GM19240 (cell line): Measurements from ENCODE around the gene RPL31.
"Not testable (repeated sequence)": the region's sequence is repeated elsewhere in the genome, so short reads cannot be mapped to it uniquely, and the experiment has no call there.

Experiments used
- DNase-seq: peaks from one replicate; pipeline ENCODE4 v3.0.0; 2011; ENCODE audit warnings: low spot score; ENCODE audit not compliant: insufficient read length

RPL31 gene

DNA sequence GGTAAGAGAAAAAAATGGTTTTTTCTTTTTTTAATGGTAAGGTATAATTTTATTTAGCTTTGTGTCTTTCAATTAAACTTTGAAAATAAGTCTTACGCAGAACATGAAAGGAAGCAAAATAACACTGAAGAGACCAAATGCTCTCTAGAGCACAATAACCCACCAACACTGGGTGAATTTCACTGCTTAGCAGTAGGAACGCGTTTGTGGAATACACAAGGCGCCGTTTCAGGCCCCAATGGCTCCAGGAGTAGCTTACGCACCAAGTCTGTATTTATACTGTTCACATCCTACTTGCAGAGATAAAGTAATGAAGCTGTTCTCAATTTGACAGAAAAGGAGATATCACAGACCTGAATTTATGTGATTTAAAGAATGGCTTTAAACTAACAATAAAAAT, 23.5 kb downstream of the RPL31 start:
- no peak for DNase-seq

DNA sequence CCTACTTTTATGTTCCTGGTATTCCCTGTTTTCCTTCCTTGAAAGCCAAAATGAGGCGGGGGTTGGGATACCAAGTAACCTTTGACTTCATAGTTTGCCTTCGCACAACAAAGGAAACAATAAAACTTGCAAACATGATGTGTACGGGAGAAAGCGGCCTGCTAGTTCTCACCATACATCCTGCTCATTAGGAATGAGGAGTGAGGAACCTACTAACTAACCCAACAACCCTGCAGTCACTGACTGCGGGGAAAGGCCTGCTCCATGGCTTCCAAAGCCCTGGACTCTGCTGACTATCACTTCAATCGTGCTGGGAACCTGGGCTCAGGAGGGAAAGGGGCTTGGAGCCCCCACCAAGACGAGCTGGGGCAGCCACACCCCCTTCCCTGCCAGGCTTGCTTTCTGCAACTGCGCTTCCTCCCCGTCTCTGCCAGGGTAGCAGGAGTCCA, 24.2 kb downstream of the RPL31 start:
- DNase-seq: no peak

DNA sequence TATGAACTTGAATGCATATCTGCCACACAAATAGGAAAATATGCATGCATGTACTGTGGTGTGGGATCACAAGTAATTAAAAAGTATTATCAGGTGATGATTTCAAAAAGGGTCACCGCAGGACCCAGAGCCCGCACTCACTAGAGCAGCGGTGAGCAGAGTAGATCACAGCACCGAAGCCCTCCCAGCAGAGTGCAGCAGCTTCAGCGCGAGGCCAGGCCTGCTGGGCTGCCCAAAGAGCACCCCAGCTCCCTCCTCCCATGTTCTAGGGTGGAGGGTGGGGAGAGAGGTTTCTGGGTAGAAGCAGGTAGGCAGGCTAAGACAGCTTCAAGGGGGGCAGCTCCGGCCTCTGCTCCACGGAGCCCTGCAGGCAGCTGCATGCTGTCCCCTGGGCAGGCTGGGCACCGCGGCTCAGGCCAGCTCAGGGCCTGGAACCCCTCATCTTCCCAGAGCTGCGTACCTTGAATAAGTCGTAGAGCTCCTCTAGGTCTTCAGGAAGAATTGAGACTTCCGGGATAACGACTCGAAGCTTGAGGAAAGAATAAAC, 24.9 kb downstream of the RPL31 start:
- no peak for DNase-seq

DNA sequence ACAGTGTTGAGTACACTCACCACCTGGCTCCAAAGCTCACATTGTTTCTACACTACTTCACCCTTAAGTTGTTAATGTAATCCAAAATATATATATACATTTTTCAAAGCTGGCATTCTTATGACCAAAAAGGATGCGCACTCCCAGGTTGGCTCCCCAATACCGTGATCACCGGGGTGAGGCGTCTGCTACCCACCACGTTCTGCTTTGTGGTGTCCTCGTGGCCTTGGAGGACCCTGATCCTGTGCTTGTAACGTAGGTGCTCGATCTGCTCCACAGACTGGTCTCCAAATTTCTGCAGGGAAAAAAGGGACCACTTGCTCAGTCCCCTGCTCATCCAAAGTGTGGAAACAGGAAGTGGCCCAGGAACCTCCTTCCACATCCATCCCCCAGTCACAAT, 25.8 kb downstream of the RPL31 start:
- DNase-seq: no peak

DNA sequence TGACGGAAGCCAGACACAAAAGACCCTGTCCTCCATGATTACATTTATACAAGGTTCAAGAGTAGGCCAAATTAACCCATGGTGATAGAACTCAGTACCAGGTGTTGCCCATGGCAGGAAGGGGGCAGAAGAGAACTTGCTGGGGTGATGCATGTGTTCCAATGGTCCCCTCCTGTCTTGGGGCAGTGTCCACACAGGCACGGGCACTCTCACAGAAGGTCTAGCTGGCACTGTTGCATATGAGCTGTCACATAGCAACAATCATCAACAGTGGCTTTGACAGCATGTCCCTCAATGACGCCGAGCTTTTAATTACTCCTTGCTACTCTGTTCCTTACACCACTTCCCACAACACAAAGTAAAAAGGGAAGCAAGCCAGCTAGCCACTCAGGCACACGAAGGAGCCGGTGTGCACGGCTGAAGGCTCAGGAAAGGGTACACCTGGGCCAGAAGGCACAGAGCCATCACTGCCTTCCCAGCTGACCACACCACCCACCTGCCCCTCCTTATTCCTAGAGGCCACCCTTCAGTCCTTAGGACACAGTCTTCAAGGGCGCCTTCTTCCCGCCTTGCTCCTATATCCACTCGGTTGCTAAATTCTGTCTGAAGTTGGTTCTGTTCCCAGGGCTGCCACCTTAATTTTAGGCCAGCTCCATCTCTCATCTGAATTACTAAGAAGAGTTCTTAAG, 28.9 kb downstream of the RPL31 start:
- DNase-seq: no peak

DNA sequence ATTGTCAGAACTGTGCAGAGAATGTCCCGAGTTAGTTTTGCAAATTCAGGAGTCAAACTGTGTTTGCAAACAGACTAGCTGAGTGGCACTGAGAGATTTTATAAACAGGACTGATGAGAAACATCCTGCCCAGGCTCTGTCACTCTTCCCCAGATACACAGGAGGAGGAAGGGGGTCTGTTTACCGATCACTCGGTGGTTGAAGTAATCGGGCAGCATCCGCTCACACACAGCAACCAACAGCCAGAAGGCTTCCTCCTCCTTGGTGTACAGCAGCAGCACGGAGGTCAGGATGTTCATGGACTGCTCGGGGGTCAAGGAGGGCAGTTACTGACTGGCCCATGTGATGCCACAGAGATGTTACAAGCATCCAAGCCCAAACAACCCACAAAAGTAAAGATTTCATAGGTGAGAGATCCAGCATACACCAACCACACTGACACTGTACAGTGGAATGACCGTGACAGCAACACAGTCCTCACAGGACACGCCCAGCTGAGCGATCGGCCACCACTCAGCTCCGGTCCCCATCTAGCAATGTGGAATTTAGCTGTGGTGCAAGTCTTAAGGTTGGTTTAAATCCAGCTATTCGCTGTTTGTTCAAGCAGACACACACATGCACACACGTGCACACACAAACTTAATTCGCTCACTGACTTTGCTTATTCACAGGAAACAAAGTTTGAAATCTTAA, 30.1 kb downstream of the RPL31 start:
- no peak for DNase-seq

DNA sequence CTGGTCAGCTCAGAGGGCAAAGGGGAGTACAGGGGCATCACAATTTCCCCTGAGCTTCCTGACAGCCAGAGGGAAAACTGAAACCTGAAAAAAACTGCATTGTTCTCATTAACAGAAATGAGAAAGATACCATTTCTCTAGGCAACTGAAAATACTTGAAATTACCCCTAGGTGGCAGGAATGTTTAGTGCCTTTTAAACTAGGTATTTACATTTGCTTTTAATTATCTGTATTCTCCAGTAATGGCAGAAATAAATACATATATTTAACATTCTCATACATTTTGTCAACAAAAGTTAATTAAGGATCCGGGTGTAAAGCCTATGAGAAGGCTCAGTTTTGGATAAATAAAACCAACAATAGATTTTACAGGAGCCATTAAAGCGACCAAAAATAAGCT, 34.5 kb downstream of the RPL31 start:
- DNase-seq: no peak

DNA sequence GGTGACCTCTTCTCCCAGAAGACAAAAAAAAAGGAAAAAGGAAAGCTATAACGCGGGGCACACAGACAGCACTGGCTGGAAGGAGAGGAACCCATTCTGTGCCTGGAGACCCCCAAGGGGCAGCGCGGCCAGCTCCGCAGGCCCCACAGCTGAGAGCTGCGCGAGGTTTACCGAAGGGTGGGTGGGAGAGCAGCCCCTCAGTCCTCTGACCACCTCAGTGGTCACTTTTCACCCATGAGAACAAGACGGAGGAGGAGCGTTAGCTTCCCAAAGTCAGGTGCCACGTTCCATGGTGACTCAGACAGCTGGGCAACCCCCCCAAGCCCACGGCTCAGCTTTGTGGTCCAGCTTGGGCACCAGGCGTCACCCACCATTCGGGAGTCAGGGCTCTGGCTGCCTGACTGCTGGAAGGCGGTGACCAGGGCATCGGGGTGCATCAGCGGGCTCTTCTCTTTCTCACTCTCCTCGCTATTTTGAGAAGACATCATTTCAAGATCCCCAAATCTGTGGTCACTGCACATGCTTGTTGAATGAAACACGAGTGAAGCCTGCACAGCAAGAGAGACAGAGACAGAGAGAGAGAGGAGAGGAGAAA, 35.2 kb downstream of the RPL31 start:
- no peak for DNase-seq

DNA sequence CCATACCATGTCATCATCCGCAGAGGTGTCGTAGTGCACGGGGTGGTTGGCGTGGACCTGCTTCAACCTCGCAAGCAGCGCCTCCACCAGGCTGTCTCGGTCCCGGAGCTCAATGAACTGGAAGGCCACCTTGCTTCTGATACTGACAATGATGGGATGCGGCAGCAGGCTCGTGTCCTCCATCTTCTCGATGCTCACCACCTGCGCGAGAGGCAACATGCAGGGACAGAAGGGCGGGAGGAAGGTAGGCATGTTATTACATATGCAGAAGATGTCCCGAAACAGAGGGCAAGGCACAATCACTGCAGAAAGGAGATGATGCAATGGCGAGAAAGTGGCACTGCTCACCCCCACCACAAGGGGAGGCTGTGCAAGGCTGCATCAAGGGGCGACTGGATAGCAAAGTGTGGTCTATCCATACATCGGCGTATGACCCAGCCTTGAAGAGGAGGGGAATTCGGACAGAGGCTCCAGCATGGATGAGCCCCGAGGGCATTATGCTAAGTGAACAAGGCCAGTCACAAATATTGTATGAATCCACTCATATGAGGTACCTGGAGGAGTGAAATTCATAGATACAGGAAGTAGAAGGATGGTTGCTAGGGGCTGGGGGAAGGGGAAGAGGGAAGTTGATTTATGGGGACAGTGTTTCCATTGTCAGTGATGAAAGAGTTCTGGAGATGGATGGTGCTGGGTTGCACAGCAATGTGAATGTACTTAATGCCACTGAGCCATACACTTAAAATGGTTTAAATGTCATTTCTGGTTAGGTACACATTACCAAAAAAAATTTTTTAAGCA, 36.6 kb downstream of the RPL31 start:
- DNase-seq: no peak

DNA sequence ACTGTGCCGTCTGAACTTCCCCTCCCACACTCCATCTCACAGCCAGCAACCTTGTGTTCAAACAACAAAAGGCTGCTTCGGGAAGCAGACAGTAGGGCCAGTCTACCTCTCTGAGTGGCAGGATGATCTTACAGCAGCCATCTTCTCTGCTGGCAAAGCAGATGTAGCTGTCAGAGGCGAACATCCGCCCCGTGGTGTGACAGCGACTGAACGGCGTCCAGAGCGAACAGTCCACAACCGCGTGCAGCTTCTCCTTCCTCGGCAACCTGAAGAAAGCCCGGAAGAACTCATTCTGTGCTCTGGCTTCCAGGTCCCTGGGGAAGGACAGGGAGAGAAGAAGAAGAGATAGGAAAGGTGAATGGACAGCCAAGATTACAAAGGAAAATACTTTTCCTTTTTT, 38.0 kb downstream of the RPL31 start:
- DNase-seq: no peak

DNA sequence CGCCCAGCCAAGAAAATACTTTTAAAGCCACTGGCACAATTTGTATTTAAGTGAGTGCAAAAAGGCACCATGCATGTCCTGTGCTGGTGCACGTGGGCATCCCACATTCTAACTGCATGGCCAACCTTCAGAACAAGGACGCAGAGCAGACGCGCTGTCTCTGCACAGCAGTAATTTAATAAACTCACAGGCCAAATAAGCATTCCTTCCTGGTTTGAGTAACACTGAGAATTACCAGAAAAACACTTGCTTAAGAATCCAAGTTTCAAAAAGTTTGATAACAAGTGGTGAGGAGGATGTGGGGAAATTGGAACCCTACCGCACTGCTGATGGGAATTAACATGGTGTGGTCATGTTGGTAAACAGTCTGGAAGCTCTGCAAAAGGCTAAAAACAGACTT, 38.7 kb downstream of the RPL31 start:
- no peak for DNase-seq

DNA sequence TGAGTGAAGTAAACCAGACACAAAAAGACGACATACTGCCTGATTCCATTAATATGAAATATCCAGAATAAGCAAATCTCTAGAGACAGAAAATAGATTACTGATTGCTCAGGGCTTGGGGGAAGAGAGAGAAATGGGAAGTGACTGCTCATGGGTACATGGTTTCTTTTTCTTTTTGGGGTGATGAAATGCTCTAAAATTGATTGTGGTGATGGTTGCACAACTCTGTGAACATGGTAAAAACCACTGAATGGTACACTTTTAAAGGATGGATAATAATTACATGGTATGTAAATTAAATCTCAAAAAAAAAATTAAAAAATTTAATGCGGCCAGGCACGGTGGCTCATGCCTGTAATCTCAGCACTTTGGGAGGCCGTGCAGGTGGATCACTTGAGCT, 39.3 kb downstream of the RPL31 start:
- no peak for DNase-seq

DNA sequence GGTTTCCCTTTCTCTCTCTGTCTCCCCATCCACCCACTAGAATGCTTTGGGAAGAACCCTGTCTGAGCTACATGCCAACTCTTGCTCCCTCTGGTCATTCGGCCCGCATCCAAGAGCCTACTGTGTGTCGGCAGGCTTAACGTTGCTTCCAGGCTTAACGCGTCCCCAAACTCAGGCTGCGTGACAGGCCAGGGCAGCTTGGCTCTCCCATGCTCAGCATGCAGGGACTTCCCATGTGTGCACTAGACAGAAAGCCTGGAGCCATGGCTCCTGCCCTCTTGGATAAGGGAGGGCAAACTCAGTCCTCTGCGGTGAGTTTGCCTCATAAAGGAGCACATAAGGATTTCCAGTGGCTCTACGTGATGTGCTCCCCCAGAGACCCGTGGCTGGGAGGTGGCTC, 43.2 kb downstream of the RPL31 start:
- DNase-seq: no peak

DNA sequence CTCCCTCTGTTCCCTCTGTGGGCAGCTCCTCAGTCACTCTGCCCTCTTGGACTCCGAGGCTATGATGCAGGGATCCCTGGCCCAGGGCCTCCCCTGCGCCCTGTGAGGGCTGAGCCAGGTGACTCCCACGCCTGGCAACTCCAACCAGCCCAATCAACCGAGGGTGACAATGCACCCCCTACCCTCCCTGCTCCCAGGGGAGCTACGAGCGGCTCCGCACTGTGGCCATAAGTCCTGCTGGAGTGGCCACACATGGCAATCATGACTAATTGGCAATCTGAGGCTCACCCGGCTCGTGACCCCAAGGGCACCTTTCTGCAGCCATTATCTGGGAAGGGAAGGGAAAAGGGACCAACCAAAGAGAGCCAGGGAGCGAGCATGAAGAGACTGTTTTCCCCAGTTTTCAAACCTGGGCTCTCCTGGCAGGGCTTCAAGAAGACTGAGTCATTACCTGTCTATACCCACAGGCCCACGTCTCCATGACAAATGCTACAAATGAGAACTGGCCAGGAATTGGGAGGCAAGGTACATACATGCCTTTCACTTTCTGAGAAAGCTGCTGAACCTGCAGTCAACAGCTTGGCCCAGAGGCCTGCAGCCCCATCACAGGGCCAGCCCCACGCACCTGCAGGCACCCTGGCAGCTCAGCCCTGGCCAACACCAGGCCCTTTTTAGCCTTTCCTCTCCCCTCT, 45.1 kb downstream of the RPL31 start:
- no peak for DNase-seq

DNA sequence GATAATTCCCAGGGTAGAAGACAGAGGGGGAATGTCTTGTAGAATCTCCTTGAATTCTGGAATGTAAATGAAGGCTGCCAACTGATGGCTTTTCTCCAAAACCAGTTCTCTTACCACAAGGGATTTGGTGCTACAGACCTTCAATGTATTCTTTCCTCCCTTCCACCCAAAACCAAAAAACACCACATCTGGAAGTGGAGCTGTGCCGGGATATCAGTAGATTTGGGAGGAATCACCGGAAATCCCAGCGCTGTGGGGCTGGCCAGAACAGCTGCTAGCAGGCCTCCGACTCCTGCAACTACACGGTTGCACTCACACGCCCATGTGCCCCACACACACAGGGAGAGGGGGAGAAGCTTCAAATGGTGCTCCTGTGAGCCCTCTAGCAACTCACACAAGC, 45.7 kb downstream of the RPL31 start:
- no peak for DNase-seq

DNA sequence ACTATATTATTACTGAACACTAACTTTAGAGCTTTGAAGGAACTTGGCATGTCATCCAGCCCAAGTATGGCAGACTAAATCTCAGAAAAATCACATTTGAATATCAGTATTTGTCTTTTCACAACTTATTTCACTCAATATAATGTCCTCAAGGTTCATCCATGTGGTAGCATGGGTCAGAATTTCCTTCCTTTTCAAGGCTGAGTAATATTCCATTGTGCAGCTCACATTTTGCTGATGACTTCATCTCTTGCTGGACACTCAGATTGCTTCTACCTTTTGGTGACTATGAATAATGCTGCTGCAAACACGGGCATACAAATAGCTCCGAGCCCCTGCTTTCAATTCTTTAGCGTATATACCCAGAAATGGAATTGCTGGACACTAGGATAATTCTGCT, 46.7 kb downstream of the RPL31 start:
- no peak for DNase-seq

DNA sequence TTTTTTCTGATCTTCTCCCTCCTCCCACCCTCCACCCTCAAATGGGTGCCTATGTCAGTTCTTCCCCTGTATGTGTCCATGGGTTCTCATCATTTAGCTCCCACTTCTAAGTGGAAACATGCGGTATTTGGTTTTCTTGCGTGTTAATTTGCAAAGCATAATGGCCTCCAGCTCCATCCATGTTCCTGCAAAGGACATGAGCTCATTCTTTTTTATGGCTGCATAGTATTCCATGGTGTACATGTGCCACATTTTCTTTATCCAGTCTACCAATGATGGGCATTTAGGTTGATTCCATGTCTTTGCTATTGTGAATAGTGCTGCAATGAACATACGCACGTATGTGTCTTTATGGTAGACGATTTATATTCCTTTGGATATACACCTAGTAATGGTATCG, 48.8 kb downstream of the RPL31 start:
- DNase-seq: not testable (repeated sequence)

DNA sequence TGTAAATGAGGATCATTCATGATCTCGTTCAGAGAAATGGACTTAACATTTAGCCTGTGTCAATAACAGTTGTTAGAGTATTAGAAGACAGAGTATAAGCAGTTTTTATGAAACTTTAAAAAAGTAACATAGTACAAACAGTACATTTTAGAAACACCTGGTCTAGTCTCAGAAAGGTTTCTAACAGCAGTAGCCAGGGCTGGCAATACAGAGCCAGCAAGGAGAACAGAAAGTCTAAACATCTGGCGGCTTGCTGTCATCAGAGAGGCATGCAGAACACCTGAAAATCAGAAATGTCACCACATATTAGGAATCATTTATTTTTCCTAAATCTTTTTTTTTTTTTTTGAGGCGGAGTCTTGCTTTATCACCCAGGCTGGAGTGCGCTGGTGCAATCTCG, 50.1 kb downstream of the RPL31 start:
- no peak for DNase-seq

DNA sequence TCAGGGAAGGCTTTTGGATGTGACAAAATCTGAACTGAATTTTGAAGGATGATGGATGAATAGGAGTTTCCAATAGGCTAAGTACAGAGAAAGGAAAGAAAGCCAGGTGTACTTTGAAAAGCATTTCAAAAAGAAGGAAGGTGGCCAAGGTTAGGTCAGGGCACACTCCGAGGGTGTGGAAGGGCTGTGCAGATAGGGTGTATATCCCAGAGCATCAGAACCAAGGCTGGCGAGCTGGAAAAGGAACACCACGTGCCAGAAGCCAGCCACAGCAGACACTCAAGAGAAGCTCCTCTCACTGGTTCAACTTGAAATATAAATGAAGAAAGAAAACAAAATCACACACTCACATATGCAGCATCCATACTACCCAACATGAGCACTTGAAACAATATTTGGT, 51.0 kb downstream of the RPL31 start:
- no peak for DNase-seq
